SIG-M5 treated with dmso at 0.1 percent for 504 hours (cell line): ENCODE data around the gene TIMM10B.
A peak's percentile ranks its signal among the peaks of the same experiment; 100 is the strongest.
"Not testable (repeated sequence)": the region's sequence is repeated elsewhere in the genome, so short reads cannot be mapped to it uniquely, and the experiment has no call there.

Experiments used
- DNase-seq: peaks from one replicate; lab custom pipeline; 2025; ENCODE audit not compliant: unreplicated experiment; lab: John Stamatoyannopoulos, UW

TIMM10B gene

GRCh38 chr11:6504166-6504565, 22.9 kb downstream of the TIMM10B start:
- no peak for DNase-seq

GRCh38 chr11:6505577-6506240, 24.4 kb downstream of the TIMM10B start:
- DNase-seq, result no peak

- DNase-seq, result no peak
Measured at GRCh38 chr11:6516865-6517264, 35.6 kb downstream of the TIMM10B start.

GRCh38 chr11:6520265-6520664, 39.0 kb downstream of the TIMM10B start:
- no peak for DNase-seq

GRCh38 chr11:6521946-6522345, 40.6 kb downstream of the TIMM10B start:
- not testable (repeated sequence) for DNase-seq

GRCh38 chr11:6523253-6523652, 42.0 kb downstream of the TIMM10B start:
- DNase-seq, result no peak

- DNase-seq, result no peak
Measured at GRCh38 chr11:6526411-6527135, 45.3 kb downstream of the TIMM10B start.

- DNase-seq, result no peak
Measured at GRCh38 chr11:6529266-6529665, 48.0 kb downstream of the TIMM10B start.

- DNase-seq, result no peak
Measured at GRCh38 chr11:6530848-6531247, 49.5 kb downstream of the TIMM10B start.

GRCh38 chr11:6531267-6531752, 50.0 kb downstream of the TIMM10B start:
- DNase-seq, result peak; percentile 40
